GM18511 (cell line): ENCODE data around the gene MPHOSPH9.
A peak's percentile ranks its signal among the peaks of the same experiment; 100 is the strongest.

Source experiments
- ATAC-seq: cut with Tn5 transposase; IDR thresholded peaks from one replicate; pipeline ENCODE4 v1.9.1; 2021; ENCODE audit warnings: mild to moderate bottlenecking, moderate library complexity; ENCODE audit not compliant: unreplicated experiment

MPHOSPH9 gene

GRCh38 chr12:123150744-123151456, 82.0 kb downstream of the MPHOSPH9 start, which contains the start of gene PITPNM2:
Gene PITPNM2 (minus strand): TSS chr12:123151090. CDS start chr12:123034590, 116,500 bp downstream.
- peak; percentile 75 for ATAC-seq

- ATAC-seq = peak; percentile 16
These were observed 82.6 kb downstream of the MPHOSPH9 start for GRCh38 chr12:123150275-123150743.

- ATAC-seq = no peak
These were observed 83.3 kb downstream of the MPHOSPH9 start for GRCh38 chr12:123149501-123150274.

- no peak for ATAC-seq
These were observed 83.9 kb downstream of the MPHOSPH9 start for GRCh38 chr12:123149088-123149487.

- ATAC-seq = no peak
These were observed 84.3 kb downstream of the MPHOSPH9 start for GRCh38 chr12:123148655-123149054.

DNA sequence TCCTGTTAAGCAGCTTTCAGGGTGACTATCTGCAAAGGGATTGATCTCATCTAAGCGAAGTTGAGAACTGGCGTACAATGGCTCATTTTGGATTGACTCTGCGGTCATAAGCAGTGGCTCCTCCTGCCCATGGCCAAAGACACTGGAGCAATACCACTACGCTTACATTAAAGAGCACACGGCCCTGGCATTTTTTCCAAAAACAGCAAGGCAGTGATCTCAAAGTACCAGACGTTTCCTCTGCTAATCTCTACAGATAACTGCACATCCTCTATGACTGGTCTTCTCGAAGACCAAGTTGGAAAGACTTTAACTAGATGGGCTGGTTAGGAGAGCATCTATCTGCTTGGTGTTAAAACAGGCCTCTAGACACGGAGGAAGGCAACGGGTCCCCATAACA, 84.7 kb downstream of the MPHOSPH9 start:
- no peak for ATAC-seq

DNA sequence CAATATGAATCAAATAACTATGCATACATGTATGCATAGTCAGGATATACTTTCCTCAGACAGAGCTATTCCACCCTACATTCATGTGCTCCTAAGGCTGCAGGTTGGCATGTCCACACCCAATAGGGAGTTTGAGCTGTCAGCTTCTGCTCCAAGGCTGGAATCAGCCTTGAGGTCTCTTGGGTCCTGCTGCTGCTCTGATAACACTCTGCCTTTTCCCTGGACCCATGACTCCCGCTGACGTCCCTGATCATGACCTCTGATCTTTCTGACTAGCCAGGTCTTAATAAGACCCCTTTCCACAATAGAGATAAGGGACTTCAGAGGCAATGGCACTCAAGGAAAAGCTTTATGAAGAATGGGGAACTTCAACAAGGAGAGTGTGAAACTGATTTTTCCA, 87.7 kb downstream of the MPHOSPH9 start:
- ATAC-seq = no peak

DNA sequence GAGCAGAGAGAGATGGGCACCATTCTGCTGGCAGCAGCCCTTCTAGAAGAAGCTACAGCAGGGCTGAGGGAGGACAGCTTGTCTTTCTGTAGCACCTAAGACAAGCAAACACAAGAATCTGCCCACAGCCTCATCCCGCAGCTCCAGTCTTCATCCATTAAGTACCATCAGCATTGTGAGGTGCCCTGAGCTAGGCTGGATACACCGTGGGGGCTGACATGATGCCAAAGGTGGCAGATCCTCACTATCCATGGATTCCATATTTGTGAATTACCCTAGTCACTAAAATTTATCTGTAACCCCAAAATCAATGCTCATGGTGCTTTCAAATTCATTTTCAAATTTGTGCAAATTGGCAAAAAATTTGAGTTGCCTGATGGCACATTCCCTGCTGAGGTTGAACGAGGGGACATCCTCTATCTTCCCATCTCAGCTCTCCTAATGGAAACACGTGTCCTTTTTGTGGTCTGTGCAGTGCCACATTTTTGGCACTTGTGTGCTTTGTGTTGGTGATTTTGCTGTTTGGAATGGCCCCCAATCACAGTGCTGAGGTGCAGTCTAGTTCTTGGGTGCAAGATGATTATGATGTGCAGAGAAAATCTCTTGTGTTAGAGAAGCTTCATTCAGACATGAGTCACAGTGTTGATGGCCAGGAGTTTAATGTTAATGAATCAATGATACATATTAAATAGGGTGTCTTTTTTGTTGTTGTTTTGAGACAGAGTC, 89.0 kb downstream of the MPHOSPH9 start:
- ATAC-seq = no peak

- ATAC-seq = no peak
These were observed 89.8 kb downstream of the MPHOSPH9 start for GRCh38 chr12:123142921-123143735.

DNA sequence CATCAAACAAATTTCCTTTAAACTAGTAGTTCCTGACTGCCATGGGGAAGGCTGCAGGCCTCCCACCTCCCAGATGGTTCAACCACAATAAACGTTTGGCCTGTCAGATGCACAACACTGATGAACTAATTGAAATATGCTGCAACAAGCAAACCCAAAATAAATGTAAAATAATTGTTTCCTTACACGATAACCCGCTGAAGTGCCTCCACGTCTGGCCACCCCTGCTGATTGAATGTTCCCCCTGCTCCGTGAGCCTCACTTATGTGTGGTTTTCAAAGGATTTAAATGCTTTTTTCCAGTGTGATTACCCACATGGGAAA, 90.5 kb downstream of the MPHOSPH9 start:
- no peak for ATAC-seq

DNA sequence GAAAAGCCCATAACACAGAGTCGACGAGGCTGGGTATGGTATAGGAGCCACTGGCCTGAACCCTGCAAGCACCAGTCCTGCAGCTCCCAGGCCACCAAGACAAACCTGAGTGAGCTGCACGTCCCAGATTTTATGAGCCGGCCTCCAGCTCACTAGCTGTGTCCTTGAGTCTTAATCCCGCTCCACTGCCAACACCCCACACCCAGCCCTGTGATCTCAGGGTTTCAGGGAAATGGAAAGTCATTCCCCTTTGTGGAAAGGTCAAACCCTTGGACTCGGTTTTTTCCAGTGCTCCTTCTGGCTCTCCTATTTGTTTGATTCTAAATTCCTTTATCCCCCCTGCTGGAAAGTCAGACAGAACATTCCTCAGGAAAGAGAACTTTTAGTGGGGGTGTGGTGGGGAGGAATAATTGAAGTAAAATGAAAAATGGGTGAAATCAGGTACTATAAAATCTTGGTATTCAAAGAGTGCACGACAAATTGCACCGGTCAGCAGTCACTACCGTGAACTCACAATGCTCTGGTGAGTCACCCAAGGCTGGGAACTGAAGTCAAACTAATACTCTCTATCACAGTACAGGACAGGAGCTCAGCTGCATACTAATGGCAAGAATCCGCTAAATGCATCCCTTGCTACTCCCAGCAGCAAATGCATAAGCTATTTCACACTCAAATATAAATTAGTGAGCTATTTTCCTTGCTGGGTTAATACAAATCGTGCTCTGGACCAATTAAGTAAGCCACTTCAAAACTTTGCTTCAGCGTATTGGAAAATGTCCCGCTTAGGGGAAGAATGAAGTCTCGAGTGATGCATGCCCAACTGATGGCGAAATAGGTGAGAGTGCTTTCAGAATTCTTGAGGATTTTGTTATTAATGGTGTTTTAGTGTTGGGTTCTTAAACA, 91.1 kb downstream of the MPHOSPH9 start:
- ATAC-seq = no peak

DNA sequence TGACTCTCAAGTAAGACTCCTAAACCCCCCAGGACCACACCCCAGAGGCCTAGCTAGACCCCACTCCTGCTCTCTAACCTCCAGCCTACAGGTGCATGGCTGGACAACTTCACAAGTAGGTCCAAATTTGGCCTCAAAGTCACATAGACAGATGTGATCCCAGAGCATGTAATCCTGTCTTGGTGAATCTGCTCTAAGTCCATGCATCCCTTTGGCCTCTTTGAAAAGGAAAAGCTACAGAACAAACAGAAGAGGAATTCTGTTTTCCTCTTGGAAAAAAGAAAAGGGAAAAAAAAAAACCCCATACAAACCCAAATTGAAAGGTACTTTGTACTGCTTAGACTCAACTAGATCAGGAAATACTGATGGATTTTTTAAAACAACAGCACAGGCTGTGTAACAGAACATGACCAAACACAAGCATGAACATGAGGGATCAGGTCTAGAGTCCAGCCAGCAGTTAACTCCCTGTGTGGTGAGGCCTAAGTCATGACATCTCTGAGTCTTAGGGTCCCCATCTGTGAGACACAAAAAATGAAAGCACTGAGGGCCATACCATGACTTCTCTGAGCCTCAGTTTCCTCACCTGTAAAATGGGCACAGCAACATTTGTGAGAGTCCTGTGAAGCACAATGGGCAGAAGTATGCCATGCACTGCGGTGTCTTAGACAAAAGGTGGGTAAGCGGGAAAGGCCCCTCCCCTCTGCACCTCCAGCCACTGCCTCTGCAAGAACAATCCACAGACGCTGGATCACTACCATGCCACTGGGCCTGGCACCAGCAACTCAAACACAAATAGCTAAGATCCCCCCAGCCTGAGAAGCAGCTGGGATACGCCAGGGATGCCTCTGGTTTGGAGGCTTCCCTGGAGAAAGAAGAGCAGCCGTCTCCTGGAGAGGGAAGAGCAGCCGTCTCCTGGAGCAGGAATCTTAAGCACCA, 92.0 kb downstream of the MPHOSPH9 start:
- no peak for ATAC-seq

DNA sequence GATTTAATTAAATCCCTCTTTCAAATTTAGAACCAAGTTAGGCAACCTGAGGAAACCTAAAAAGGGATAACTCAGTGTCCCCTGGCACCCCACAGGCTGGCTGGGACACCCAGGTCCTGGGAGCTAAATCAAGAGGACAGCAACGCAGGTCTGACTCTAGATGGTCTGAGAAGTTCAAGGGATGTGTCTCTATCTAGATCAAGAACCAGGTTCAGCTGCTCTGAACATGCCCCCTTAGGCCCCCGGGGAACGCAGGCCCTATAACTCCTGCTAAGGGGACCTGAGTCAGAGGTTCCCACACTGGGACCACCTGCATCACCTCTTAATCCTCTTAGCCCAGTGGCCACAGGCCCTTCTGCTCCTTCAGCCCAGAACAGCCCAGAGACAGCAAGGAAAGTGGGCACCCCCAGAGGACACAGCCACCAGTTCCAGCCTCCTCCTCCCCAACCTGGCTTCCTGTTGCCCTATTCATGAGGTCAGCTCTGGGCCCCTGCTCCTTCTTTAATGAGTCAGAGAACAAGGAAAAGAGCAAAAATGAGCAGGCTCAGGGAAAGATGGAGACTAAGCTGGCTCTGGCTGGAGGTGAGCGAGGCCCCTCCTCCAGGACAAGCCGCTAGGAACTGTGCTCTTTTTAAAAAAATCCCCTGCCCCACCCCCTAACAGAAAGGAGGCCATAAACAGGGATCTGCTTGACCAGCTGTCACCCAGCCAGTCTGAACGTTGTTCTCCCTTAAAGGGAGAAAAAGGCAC, 92.8 kb downstream of the MPHOSPH9 start:
- ATAC-seq = no peak

GRCh38 chr12:123135688-123136087, 97.3 kb downstream of the MPHOSPH9 start:
- no peak for ATAC-seq

GRCh38 chr12:123134826-123135225, 98.1 kb downstream of the MPHOSPH9 start:
- ATAC-seq = no peak

- ATAC-seq = no peak
These were observed 98.7 kb downstream of the MPHOSPH9 start for GRCh38 chr12:123134271-123134671.

DNA sequence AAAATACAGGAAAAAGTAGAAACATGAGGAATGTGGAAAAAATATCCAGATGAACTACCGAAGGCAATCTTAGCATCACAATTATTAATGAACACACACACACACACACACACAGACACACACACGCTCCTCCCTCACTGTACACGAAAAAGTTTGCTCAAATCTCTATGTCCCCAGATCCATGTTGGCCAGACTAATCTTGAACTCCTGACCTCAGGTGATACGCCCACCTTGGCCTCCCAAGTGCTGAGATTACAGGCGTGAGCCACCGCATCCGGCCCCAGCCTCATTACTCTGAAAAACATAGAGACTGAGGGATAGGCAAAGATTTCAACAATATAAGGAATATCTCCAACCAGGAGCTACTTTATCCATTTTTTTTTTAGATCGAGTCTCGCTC, 99.2 kb downstream of the MPHOSPH9 start:
- no peak for ATAC-seq
